Stimulated activated CD4-positive, alpha-beta T cell treated with anti-CD3 and anti-CD28 coated beads, TNF-alpha, amount 100 ng/mL, for 1 hour (primary cell): ENCODE data around the gene LSMEM2.
"Not testable (repeated sequence)": the region's sequence is repeated elsewhere in the genome, so short reads cannot be mapped to it uniquely, and the experiment has no call there.

ENCODE experiments used
- DNase-seq, 3 donors: peaks; one replicate each; pipeline ENCODE4 v3.0.0-alpha.2; 2020; ENCODE audit warnings: low read depth in 3 of 3, low spot score in 1 of 3

The LSMEM2 gene

DNA sequence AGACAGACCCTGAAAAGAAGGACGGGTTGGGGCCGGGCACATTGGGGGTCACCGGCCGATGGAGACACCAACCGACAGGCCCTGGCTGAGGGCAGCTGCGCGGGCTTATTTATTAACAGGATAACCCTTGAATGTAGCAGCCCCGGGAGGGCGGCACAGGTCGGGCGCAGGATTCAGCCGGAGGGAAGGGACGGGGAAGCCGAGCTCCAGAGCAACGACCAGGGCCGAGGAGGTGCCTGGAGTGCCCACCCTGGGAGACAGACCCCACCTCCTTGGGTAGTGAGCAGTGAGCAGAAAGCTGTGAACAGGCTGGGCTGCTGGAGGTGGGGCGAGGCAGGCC, 2.2 kb upstream of the LSMEM2 start:
- DNase-seq: no peak

DNA sequence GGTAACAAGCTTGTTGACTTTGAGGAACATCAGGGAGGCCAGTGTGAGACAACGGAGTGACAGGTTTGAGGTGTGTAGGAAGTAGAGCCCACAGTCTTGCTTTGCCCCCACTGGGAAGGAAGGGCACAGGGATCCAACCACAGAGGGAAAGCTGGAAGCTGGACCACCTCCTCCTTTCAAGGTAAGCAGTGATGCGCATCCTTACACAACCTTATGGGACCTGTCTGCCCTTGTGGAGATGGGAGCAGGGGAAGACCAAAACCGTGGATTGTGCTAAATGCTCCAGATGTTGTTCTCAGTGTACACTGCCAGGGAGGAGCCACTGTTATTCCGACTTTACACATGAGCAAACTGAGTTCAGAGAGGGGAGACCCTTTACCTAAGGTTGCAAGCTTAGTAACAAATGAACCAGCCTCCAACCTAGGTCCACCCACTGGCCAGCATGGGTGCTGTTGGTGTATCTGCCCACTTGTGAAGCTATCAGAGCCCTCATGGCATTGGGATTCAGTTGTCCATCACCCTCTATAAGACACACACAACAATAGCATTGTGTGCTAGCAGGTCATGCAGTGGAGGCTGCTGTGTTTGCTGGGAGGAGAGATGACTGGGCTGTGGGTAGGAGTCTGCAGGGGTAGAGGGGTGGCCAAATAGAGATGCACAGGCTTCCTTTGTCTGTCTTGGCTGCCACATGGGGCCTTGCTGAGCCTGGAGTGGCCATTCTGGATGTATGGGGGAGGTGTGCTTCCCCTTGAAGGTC, 586 bp upstream of the LSMEM2 start:
- DNase-seq: no peak

DNA sequence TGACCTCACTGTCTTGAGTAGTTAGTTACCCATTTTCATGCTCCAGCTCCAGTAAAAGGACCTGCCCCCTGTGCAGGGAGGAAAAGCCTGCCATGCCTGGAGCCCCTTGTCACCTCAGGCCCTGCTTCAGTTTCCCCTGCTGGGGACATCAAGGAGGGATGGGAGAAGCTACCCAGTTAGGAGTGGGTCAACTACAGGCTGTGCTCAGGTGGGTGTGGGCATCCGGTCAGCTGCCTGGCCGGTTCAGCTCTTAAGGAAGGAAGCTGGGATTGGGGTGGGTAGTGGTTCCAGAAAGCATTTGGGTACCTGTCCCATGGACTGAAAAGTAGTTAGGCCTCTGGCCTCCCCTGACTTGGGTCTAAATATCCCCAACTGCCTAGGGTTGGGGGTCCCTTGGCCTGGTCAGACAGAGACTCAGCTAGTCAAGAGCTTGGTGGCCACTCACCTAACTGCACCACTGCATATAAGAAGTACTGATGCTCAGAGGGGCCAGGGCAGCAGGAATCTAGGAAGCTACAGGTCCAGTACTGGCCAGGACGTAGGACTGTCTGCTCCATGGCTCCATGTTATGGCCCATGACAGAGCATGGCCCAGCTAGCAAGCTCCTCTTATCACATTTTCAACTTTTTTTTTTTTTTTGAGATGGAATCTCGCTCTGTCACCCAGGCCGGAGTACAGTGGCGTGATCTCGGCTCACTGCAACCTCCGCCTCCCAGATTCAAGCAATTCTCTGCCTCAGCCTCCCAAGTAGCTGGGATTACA, 549 bp downstream of the LSMEM2 start:
- DNase-seq: no peak

DNA sequence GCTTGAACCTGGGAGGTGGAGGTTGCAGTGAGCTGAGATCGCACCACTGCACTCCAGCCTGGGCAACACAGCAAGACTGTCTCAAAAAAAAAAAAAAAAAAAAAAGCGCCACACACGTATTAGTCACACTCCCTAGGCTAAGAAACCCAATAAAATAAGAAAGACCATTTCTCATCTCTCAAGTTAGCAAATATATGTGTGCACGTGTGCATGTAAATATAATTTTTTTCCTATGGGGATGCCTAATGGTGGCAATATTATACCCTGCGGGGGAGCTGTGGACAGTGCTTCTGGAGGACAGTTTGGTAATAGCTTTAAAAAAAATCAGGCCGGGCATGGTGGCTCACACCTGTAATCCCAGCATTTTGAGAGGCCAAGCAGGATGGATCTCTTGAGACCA, 5.2 kb downstream of the LSMEM2 start:
- DNase-seq: not testable (repeated sequence)

DNA sequence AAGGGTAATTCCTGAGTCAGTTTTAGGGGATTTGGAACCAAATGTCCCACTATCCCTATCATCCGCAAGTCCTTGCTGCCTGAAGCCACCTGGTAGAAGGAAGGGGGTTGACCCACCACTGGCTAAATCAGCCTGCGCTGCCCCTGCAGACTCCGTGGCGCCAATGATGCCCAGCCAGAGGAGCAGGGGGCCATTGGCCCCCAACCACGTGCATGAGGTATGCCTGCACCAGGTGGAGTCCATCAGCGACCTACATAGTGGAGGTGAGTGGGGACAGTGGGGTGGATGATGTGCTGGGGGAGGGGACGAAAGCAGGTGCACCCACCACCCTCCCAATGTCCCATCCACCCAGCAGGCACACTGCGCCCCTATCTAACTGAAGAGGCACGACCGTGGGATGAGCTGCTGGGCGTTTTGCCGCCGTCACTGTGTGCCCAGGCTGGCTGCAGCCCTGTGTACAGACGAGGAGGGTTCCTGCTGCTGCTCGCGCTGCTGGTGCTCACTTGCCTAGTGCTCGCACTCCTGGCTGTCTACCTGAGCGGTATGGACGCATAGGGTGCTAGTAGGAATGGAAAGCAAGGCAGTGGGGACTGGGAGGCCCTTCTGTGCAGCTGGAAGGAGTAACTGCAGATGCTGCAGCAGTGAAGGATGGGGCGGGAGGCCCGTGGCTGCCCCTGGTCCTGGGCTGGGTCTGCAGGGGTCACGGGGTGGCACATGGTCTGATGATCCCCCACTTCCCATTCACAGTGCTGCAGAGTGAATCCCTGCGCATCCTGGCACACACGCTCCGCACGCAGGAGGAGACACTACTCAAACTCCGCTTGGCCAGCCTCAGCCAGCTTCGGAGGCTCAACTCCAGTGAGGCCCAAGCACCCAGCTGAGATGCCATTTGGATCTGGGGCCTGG, 7.7 kb downstream of the LSMEM2 start:
- no peak for DNase-seq

DNA sequence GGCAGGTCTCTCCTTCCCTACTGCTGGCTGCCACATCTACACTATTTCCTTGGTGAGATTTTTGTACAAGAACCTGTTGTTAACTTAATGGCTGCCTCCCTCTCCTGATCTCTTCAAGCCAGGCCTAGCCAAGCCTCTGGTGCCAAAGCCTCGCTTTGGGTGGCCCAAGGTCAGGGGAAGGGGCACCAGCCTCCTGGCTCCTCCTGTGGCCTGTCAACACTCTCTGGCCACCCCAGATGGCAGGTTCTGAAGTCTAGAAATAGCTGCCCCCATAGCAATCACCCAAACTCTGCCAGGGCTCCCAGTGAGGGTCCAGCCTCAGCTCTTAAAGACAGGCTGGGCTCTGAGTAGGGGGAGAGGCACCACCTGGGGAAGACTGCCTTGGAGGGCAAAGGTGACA, 8.4 kb downstream of the LSMEM2 start:
- DNase-seq: no peak

DNA sequence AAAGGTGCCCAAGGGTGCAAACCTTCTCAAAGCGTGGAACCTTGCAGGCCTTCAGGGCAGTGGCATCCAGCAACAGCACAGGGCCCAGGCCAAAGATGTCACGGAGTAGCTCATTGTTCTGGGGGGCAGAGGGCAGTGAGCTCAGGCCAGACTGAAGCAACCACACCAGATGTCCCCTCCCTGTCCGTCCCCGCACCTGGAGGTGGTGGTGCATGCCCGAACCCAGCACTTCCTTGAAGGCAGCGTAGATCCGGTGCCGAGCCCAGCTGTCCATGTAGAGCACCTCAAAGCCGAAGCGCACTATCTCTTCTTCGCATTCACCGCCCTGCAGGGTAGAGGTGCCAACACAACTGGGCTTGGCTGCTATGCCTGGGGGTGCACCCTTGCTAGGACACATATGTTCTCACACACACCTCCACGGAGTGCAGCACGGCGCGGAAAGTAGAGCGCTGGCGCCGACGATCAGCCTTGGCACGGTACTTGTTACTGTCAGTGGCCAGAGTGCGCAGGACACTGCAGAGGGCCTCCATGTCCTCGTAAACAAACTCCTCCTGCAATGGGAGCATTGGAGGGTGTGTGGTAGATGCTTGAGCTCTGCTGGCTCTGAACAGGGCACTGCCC, 9.6 kb downstream of the LSMEM2 start:
- no peak for DNase-seq

DNA sequence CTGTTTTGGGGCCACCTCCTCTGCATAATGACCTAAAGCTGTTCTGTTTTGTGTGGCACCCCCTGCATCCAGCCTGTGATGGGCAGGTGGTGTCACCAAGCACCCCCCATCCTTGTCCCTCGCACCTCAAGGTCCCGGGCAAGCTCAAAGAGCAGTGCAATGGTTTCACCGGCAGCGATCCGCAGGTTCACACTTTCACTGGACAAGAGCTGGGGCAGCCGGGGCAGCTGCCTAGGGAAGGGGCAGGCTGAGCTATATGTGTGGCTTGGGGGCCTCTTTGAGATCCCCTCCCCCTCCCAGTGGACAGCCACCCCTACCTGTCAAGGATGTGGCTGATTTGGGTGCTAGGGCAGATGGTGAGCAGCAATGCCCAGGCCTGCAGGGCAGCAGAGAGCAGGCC, 10.2 kb downstream of the LSMEM2 start:
- DNase-seq: no peak

DNA sequence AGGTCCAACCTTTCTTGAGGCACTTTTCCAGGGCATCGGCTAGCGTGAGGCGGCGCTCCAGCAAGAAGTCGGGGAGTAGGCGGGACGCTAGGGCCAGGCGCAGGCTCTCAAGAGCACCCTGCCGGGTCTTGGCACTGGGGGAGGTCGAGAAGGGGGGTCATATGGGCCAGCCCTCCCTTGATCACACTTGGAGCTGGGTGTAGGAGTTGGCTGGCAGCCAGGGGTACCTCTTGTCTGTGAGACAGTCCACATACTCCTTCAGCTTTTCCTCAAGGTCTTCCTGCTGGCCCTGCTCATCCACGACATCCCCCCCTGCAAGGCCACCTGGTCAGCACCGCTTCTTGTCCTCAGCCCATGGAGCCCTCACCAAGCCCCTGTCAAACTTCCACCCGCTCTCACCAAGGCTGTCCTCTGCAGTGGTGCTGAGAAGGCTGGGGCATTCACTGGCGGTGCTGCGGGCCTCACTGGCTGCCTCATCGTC, 11.3 kb downstream of the LSMEM2 start:
- no peak for DNase-seq

GRCh38 chr3:50292159-50293078, 13.5 kb downstream of the LSMEM2 start, which contains the start of gene IFRD2:
Gene IFRD2 (minus strand): TSS chr3:50292429. CDS start chr3:50292274, 155 bp downstream.
- DNase-seq: peak; percentile 87 to 90 (median 87)

DNA sequence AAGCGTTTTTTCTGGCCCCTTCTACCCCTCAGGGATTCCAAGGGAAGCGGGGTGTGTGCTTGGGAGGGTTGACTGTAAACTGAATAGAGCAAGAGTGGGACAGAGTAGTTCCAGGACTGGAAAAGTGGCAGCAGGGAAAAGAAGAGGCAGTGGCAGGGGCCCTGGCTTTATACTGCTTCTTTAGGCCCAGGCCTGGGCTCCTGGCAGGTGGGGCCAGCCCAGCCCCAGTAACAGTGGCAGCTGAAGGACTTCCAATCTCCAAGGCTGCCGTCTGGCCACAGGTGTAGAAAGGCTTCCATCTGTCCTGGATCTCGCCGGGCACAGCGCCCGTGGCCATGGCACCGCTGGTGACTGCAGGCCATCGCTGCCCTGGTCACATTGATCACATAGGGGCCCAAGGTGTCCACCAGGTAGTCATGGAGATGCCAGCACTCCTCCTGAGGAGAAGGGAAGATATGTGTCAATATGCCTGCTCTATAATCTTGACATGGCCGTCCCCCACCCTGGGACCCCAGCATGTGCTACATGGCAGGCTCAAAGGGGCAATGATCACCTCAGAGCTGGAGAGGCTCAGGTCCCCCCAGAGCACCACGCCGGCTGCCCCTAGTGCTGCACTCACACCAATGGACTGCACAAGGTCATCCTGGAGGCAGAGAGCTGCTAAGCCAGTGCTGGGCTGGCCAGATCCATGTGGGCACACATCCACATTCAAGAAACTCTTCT, 14.4 kb downstream of the LSMEM2 start:
- no peak for DNase-seq

DNA sequence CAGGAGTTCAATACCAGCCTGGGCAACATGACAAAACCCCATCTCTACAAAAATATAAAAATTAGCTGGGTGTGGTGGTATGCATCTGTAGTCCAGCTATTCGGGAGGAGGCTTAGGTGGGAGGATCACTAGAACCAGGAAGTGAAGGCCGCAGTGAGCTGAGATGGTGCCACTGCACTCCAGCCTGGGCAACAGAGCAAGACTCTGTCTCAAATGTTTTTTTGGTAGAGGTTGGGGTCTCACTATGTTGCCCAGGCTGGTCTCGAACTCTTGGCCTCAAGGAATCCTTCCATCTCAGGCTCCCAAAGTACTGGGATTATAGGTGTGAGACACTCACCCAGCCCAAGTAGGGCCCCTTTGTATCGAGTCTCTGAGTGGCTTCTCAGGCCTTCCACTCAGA, 15.2 kb downstream of the LSMEM2 start:
- no peak for DNase-seq

DNA sequence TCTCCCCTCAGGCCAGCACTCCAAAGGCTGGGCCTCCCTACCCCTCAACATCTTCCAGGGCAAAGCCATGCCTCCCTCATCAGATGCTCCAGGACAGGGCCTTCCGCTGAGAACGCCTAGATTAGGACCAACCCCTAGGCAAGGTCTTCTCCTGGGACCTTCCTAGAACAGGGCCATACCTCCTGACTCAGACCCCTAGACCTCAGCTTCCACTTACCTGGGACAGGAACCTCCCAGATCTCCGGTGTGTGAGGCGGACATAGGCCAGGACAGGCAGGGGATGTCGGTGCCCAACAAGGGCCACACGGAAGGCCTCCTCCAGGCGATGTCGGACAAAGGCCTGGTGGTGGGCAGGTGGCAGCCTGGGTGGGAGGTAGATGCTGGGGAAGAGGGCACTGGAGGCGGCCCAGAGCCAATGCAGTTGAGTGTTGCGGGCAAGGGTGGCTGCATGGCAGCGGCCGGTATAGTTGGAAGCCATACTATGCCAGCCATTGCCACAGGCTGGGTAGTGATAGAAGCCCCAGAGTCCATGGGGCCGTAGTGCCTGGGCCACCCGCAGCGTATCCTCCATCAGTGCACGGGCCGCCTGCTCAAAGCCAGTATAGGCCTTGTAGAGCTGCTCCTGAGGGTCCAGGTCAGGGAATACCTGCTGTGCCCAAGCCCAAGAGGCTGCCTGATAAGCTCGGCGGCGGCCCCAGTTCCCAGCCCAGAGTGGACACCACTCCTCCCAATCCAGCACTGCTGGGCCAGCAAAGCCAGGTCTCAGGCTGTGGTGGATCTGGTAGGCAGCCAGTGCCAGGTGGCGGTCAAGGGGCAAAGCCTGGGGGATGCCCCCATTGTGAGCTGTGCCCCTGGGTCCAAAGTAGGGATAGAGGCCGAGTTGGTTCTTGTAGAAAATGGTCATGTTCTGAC, 15.9 kb downstream of the LSMEM2 start:
- no peak for DNase-seq

DNA sequence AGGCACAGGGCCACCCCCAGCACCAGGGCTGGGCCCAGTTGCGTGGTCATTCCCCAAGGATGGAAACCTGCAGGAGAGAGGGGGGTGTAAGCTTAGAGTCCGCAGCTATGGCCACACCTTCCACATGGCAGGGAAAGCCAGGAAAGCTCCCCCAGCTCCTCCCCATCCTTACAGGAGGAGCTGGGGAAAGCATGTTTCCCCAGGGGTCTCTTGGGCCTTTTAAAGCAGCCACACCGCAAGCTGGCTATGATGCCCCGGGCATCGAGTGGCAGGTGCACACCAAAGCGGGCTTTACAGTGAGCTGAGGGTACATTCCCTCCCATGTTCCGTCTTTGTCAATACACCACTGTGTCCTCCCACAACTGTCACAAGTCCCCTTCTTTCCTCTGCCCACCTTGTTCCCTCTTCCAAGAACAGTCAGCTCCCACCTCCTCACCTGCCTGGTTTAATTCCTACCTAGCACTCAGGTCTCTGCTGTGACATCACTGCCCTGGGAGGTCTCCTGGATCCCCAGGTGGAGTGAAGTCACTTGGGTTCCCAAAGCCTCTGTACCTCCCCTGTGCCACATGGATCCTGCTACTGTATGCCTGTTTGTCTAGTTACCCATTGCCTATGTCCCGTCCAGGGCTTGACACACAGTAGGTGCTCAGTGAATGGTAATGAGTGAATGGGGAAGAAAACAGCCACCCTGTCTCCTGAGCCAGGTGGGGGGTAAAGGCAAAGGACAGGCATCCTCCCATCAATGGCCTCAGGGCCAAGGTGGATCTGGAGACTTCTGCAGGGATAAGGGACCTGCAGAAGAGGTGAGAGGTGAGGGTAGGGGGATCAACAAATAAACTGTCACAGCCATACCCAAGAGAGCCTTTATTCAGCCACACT, 16.9 kb downstream of the LSMEM2 start:
- no peak for DNase-seq

- DNase-seq: no peak
Measured at GRCh38 chr3:50296721-50297383, 18.0 kb downstream of the LSMEM2 start.

DNA sequence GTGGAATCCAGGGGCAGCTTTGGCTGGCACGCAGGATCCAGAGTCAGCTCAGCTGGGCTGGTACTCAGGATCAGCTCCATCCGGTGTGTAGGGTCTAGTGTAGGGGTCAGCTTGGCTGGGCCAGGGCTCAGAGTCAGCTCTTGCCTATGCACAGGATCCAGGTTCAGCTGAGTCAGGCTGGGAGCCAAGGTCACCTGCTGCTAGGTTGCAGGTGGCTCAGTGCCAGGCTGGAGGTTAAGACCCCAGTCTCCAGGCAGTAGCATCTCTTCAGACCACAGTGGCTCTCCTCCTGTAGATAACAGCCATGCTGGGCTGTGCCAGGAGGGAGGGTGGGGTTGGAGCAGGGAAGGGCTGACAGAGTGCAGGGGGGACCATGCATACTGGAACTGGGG, 18.5 kb downstream of the LSMEM2 start:
- DNase-seq: no peak
